ENCODE measurements around the gene TMUB1.
A peak's percentile ranks its signal among the peaks of the same experiment; 100 is the strongest.
"Not testable (repeated sequence)": the region's sequence is repeated elsewhere in the genome, so short reads cannot be mapped to it uniquely, and the experiment has no call there.

The TMUB1 gene

DNA sequence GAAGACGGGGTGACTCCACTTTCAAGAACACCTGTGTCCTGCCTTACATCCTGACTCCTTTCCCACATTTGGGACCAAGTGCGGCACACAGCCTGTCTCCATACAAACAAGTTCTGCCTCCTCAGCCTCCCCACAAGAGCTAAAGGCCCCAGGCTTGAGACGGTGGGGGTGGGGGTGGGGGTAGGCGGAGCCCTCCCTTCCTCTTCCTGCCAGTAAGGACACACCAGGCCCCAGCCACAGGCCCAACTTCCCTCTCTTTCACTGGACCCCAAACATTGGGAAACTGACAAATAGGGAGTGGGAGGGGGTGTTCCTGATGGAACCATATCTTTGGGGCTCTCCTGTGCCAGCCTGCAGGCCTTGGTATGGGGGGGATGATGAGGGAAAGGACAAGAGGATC lies 30.2 kb downstream of the TMUB1 start:
- DNase-seq (ENCODE audit: low read depth), result no peak

DNA sequence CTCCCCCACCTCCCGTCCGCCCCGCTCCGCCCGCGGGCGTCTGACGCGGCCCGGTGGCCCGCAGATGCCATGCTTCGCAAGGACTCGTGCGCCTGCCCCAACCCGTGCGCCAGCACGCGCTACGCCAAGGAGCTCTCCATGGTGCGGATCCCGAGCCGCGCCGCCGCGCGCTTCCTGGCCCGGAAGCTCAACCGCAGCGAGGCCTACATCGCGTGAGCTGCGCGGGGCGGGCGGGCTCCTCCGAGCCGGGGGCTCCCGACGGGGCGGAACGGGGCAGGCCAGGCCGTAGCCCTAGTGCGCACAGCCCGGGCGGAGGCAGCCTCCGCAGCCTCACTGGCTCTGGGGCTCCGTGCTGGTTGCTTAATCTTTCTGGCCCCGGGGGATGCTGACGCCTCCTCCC lies 32.2 kb downstream of the TMUB1 start:
- peak; percentile 49 for DNase-seq (ENCODE audit: low read depth)

DNA sequence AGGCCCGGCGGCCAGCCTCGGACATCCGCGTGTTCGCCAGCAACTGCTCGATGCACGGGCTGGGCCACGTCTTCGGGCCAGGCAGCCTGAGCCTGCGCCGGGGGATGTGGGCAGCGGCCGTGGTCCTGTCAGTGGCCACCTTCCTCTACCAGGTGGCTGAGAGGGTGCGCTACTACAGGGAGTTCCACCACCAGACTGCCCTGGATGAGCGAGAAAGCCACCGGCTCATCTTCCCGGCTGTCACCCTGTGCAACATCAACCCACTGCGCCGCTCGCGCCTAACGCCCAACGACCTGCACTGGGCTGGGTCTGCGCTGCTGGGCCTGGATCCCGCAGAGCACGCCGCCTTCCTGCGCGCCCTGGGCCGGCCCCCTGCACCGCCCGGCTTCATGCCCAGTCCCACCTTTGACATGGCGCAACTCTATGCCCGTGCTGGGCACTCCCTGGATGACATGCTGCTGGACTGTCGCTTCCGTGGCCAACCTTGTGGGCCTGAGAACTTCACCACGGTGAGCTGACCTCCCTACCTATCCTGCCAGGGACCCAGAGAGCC lies 34.3 kb downstream of the TMUB1 start:
- DNase-seq (ENCODE audit: low read depth), result no peak

DNA sequence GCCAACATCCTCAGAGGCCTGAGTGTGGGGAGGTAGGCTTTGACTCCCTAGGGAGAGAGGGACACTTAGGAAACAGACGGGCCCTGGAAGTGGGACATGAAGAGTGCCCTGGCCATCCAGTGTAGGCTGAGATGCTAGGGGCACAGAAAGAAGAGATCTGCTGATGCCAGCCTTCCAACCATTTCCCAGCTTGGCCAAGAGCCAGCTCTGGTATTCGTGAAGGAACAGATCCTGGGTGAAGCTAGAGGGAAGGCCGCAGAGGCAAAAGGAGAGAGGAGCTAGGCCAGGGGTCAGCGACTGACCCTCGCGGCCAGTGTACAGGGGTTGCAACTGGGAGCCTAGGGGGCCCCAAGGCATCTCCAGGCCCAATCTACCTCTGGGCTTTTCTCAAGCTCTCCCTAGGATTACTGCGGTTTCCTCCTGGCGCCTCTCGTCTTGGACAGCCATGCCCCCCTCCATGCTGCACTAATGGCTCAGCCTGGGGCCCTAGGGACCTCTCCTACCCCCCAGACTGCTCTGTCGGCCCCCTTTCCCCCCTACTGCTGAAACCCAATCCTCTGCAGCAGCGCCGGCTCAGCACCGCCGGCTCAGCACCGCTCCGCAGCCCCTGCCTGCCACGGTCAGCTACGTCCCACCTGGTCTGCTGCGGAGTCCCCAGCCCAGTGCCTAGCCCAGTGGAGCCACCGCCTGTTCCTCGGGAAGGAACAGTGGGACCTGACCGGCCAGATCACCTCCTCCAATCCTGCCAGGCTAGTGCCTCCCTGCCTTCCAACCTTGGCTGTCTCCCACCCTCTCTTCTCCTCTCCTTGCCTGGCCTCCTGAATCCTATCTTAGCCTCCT lies 35.1 kb downstream of the TMUB1 start, which contains the start of gene ASIC3:
Gene ASIC3, plus strand, starts transcription at position 556 of the 840 bp plus-strand sequence. CDS start 355 bp downstream, outside the sequence.
- DNase-seq (ENCODE audit: low read depth), result no peak

DNA sequence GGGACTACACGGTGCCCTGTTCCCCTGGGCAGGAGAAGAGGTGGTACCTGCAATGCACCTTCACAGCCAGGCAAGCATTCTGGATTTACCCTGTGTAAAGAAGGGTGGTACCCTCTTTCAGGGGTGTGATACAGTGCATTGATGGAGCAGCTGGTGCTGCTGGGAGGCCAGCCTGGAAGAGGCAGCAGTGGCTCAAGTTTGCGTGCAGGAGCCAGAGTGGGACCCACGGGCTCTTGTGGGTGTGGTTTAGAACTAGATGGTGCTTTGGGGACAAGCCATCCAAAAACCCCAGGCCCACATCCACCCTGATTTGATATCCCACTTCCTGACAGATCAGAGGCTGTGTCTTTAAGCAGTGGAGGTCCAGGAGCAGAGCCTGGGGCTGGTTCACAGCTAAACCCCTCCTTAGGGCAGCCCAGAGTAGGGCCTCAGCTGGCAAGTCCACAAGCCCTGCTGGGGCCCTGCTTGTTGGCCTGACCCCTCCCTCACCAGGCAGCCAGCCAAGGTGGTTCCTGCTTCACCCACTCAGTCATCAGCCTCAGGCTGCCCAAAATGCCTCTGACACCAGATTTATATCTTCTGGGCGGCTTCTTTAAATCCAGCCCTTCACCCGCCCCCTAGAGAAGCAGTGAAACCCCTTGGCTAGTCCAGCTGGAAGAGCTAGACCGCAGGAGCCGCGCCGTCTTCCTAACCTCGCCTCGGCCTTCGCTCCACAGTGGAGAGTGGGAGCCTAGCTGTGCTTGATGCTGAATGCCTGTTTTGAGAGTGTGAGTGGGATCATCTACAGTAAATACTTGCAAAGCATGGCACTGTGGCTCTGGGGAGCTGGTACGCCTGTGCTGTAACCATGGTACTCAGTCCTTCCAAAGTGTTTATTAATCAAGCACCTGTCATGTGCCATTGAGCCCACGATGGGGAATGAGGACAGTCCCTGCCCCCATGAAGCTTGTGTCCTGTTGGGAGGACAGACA lies 36.4 kb downstream of the TMUB1 start:
- no peak for DNase-seq (ENCODE audit: low read depth)

DNA sequence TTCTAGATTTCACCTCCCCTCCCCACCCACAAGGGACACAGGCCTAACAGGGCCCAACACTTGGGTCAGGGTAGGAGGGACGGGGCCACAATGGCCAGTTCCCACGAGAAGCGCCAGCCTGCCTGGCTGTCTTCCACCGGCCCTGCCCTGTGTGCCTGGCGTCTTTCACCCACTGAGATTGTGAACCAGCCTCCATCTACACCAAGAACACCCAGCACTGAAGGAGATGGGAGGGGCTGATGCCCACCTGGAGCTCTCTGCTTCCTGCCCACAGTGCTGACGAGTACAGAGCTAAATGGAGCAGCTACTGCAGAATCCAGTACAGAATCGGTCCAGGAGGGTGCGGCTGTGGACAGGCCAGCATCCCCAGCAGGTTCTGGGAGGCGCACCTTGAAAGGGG lies 37.3 kb downstream of the TMUB1 start:
- no peak for DNase-seq (ENCODE audit: low read depth)

DNA sequence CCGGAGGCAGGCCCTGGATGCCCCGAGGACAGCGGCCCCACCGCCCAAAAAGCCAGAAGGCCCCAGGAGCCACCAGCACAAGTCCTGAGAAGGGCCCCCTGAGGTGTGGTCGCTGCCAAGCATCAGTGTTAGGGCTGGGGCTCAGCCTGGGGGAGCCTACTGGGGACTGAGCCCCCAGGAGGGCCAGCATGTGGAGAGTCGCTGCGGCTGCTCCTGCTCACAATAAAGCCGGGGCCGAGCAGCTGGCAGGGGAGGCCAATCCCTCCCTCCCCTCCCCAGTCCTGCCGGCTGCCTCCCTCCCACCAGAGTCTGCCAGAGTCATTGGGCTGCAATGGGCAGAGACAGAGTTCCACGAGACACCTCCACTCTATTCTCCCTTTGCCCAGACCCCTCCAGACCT lies 38.0 kb downstream of the TMUB1 start:
- no peak for DNase-seq (ENCODE audit: low read depth)

DNA sequence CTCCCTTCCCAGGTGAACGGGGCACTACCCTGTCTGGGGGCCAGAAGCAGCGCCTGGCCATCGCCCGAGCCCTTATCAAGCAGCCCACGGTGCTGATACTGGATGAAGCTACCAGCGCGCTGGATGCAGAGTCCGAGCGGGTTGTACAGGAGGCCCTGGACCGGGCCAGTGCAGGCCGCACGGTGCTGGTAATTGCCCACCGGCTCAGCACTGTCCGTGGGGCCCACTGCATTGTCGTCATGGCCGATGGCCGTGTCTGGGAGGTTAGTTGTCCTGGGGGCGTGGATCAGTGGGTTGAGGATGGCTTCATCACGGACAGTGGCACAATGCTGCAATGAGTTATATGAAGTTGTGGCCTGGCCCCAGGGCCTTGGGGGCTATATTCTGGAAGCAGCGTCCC lies 39.3 kb downstream of the TMUB1 start:
- DNase-seq (ENCODE audit: low read depth), result no peak

DNA sequence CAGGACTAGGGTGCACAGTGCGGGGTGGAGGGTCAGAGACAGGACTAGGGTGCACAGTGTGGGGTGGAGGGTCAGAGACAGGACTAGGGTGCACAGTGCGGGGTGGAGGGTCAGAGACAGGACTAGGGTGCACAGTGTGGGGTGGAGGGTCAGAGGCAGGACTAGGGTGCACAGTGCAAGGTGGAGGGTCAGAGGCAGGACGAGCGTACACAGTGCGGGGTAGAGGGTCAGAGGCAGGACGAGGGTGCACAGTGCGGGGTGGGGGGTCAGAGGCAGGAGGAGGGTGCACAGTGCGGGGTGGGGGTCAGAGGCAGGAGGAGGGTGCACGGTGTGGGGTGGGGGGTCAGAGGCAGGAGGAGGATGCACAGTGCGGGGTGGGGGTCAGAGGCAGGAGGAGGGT lies 39.8 kb downstream of the TMUB1 start:
- DNase-seq (ENCODE audit: low read depth), result not testable (repeated sequence)

DNA sequence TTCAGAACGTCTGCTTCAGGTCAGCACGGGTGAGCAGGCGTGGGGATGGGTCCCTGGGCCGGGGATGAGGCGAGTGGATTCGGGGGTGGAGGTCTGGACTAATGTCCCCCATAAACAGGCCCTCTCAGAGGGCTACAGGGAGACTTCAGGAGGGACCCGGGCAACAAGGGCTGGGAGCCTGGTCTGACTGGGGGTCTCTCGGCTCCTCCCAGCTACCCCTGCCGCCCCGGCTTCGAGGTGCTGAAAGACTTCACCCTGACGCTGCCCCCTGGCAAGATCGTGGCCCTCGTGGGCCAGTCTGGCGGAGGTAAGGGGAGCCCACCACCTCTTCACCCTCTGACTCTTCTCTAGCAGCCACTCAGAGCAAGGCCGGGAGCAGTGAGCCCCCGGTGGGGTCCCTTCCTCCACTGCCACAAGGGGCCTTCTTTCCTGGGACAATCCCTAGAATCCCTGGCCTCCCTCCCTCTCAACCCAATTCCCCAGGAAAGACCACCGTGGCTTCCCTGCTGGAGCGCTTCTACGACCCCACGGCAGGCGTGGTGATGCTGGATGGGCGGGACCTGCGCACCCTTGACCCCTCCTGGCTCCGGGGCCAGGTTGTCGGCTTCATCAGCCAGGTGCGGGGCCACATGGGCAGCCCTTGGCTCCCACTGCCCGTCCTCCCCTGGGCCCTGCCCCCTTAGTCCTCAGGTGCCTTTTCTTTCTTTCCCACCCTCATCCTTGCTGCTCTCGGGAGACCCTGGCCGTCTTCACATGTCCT lies 42.5 kb downstream of the TMUB1 start:
- no peak for DNase-seq (ENCODE audit: low read depth)

DNA sequence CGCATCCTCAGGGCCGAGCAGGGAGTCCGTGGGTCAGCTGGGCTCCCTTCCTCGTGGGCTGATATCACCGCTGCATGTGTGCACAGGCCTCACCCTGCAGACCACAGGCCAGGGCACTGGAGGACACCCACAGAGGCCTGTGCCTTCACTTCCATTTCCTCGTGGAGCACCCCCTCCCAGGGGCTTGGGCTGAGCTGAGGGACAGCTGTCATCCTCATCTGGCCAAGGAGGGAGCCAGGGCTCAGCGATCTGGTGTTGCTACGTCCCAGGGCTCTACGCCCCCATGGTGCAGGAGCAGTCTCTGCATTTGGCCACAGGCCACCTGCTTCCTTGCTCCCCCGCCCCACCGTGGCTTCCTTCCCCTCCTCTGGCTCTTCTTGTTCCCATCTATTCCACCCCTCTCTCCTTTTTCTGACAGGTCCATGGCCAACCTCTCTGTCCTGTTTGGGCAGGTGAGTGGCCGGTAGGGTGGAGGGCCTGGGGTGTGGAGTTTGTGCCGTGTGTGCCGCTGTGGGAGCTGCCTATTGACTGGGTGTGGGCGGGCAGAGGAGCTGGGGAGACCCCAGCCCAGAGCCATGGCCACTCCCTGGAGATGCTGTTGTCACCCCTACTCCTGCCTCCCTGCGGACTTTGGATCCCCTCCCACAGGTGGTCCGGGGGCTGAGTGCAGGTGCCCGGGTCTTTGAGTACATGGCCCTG lies 43.3 kb downstream of the TMUB1 start:
- DNase-seq (ENCODE audit: low read depth), result no peak

DNA sequence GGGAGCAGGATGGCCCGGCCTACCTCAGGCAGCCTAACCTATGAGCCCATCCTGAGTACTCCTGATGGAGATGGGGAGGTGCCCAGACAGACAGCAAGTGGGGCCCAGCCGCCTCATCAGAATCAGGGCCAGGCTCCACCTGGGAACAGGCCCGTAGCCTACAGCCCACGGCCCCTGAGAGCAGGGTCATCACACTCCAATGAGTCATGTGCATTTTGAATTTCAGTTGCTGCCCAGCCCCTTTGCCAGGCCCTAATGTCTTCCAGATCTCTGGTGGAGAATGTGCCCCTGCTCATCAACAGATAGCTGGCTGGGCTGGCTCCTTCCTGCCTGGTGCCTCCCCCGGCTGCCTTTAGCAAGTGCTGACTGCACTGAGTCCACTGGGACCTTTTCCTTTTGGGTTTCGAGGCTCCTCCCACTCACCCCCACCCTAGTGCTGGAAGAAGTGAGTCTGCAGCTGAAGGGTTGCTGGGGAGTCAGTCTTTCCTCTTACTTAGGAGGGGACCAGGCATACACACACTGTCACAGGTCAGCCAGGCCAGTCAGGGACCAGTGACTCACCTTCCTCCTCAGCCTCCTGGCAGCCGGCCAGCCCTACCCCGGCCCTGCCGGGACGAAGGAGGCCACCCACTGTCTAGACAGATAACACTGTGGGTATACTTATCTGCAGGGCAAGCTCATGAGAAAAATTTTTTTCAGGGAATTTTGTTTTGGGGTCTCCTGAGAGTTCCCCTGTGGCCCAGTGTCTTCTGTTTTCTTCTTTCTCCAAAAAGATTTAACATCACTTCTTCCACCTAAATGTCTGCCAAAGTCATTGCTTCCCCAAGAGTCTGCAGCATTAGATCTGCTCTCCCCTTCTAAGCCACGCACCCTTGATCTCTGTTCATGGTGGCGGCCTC lies 44.1 kb downstream of the TMUB1 start:
- peak; percentile 77 for DNase-seq (ENCODE audit: low read depth)

DNA sequence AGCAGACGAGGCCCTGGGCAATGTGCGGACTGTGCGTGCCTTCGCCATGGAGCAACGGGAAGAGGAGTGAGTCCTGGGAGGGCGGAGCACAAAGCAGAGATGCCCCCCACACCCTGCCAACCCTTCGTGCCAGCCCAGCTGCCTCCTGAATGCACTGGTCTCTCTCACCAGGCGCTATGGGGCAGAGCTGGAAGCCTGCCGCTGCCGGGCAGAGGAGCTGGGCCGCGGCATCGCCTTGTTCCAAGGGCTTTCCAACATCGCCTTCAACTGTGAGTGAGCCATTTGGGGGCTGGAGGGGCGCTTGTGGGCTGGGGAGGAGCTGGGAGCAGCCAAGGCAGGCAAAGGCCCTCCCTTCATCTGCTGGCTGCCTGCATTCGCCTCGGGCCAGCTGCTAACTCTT lies 47.4 kb downstream of the TMUB1 start:
- no peak for DNase-seq (ENCODE audit: low read depth)

DNA sequence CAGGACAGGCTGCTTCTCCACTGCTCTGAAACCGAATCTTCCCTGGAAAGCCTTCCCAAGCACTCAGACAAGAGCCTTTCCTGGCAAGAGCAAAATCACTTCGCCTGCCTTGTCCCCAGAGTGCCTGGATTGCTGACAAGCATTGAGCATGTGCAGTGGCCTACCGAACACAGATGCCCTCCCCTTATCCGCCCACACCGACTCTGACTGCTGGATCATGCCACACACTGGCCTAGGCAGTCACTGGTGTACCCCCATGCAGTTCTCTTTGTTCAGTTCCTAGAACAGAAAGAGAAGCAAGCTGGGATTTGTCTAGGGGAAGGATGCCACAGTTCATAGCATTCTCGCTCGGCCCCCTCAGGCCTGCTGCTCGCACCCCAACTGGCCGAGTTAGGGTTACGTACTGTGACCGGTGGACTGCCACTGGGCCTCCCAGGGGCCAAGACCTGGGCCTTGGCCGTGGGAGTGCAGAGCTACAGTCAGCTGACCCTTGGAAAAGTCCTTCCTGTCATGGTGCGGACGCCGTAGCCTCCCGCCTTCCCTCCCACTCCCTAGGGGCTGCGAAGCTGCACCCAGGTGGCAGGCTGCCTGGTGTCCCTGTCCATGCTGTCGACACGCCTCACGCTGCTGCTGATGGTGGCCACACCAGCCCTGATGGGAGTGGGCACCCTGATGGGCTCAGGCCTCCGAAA lies 48.1 kb downstream of the TMUB1 start:
- DNase-seq (ENCODE audit: low read depth), result no peak

DNA sequence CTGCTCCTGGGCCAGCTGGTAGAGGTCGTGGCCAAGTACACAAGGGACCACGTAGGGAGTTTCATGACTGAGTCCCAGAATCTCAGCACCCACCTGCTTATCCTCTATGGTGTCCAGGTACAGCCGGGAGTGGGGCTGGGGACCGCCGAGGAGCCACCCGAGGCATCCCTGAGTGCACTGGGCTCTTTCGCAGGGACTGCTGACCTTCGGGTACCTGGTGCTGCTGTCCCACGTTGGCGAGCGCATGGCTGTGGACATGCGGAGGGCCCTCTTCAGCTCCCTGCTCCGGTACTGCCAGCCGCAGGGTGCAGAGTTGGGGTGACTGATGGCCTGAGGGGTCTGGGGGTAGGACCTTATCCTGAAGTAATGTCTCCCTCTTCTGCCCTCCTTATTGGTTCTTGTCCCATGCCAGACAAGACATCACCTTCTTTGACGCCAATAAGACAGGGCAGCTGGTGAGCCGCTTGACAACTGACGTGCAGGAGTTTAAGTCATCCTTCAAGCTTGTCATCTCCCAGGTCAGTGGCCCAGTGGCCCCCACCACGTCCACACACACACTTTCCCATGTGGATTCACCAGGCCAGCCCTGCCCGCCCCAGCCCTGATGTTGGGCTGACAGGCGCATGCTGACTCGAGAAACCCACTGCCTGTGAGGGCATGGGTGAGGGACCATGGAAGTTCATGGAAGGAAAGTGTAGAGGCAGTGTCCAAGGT lies 48.8 kb downstream of the TMUB1 start:
- DNase-seq (ENCODE audit: low read depth), result no peak

DNA sequence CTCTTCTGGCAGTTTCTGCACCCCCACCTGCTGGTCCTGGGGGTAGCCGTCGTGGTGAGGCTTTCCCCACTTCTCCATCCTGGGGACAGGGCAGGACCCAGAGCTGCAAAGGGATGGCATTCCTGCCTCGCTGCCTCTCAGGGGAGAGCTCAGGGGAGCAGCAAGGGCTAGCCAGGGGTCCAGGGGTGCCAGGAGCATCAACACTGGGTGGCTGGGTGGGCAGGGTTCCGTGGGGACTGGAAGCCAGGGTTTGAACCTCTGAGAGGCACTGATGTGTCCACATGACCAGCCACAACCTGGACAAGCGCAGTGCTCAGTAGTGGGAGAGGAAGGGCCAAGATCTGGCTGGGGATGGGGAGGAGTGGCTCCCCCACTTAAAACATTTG lies 49.4 kb downstream of the TMUB1 start:
- DNase-seq (ENCODE audit: low read depth), result no peak

DNA sequence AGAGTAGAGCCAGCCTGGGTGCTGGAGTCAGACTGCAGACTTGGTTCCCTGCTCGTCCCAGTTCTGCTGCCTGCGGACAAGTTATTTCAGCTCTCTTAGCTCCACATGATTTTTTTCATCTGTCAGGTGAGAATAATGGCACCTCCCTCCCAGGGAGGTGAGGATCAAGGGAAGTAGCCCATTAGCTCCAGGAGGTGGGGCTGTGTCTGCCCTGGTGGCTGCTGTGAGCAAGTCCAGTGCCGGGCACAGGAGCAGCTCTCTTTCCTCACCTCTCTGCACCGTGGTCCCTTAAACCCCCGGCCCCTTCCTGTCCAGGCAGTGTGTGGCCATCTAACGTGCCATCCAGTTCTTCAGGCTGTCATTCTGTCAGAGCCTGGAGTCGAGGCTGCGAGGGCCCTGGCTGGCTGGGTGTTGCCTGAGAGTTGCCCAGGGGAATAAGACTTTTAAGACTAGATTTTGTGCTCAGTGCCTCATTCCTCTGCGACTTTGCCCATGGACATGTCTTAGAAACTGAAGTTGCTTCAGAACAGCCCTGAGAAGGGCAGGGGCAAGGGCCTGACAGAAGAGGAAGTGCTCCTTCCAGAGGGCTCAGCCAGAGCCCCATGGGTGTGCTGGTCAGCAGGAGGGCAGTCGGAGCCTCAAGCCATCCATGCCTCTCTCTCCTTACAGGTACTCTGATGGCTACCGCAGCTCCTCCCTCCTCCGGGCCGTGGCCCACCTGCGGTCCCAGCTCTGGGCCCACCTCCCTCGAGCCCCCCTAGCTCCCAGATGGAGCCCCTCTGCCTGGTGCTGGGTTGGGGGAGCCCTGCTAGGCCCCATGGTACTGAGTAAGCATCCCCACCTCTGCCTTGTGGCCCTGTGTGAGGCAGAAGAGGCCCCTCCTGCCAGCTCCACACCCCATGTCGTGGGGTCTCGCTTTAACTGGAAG lies 50.1 kb downstream of the TMUB1 start:
- no peak for DNase-seq (ENCODE audit: low read depth)
